AML-193 (cell line): ENCODE measurements around the gene FRK.
"Not testable (repeated sequence)": the region's sequence is repeated elsewhere in the genome, so short reads cannot be mapped to it uniquely, and the experiment has no call there.

Experiments
- DNase-seq, 2 experiments: peaks; one replicate each; lab custom pipeline; 2025; lab: John Stamatoyannopoulos, UW

Gene FRK

GRCh38 chr6:116074732-116075390 lies 14.2 kb upstream of the FRK start:
- DNase-seq = no peak

- no peak for DNase-seq
Observed at GRCh38 chr6:116073765-116074440, 13.2 kb upstream of the FRK start.

- DNase-seq = no peak
Observed at GRCh38 chr6:116072368-116072767, 11.7 kb upstream of the FRK start.

- no peak for DNase-seq
Observed at GRCh38 chr6:116070616-116071389, 10.1 kb upstream of the FRK start.

GRCh38 chr6:116070101-116070500 lies 9.4 kb upstream of the FRK start:
- no peak for DNase-seq

- no peak for DNase-seq
Observed at GRCh38 chr6:116066789-116067188, 6.1 kb upstream of the FRK start.

GRCh38 chr6:116064666-116065065 lies 4.0 kb upstream of the FRK start:
- no peak for DNase-seq

- DNase-seq = no peak
Observed at GRCh38 chr6:116062496-116062895, 1.8 kb upstream of the FRK start.

GRCh38 chr6:116059713-116060571 lies 749 bp downstream of the FRK start:
- DNase-seq = peak; percentile 56 to 71

GRCh38 chr6:116057766-116058165 lies 2.9 kb downstream of the FRK start:
- DNase-seq = no peak

GRCh38 chr6:116055513-116055912 lies 5.2 kb downstream of the FRK start:
- no peak for DNase-seq

GRCh38 chr6:116051244-116051643 lies 9.4 kb downstream of the FRK start:
- no peak for DNase-seq

GRCh38 chr6:116050737-116051136 lies 10.0 kb downstream of the FRK start:
- no peak for DNase-seq

GRCh38 chr6:116049321-116049720 lies 11.4 kb downstream of the FRK start:
- no peak for DNase-seq

GRCh38 chr6:116047173-116047933 lies 13.3 kb downstream of the FRK start:
- DNase-seq = no peak

- DNase-seq = no peak
Observed at GRCh38 chr6:116046737-116047136, 14.0 kb downstream of the FRK start.

GRCh38 chr6:116046272-116046671 lies 14.4 kb downstream of the FRK start:
- DNase-seq = not testable (repeated sequence)

- DNase-seq = no peak
Observed at GRCh38 chr6:116041934-116042333, 18.8 kb downstream of the FRK start.

- no peak for DNase-seq
Observed at GRCh38 chr6:116040993-116041392, 19.7 kb downstream of the FRK start.

- DNase-seq = no peak
Observed at GRCh38 chr6:116036885-116037284, 23.8 kb downstream of the FRK start.

- no peak for DNase-seq
Observed at GRCh38 chr6:116036075-116036773, 24.5 kb downstream of the FRK start.
